H9 (cell line): ENCODE data around the gene AIFM1. TPM values are rescaled to one million over a fixed set of nuclear protein-coding genes. Genes with fewer than 3 reads are reported as not detected.

ENCODE experiments used
- DNase-seq: peaks from one replicate; pipeline ENCODE4 v3.0.0-alpha.2; 2017
- H2AFZ ChIP-seq: one replicate; pipeline ENCODE4 v1.6.1; 2013; ENCODE audit warnings: mild to moderate bottlenecking, low read length, control low read depth, moderate library complexity
- H2AK5ac ChIP-seq: 2 replicates; pipeline ENCODE4 v1.6.1; 2013; ENCODE audit warnings: low read length, control low read depth, mixed read lengths; ENCODE audit not compliant: insufficient read length
- H2BK120ac ChIP-seq: one replicate; pipeline ENCODE4 v1.6.1; 2013; ENCODE audit warnings: low read depth, mild to moderate bottlenecking, low read length, control low read depth, inconsistent platforms; ENCODE audit not compliant: poor library complexity, severe bottlenecking
- H2BK12ac ChIP-seq: 2 replicates; pipeline ENCODE4 v1.6.1; 2013; ENCODE audit warnings: low read length, control low read depth, mixed read lengths, low read depth; ENCODE audit not compliant: insufficient read length
- H2BK15ac ChIP-seq: 2 replicates; pipeline ENCODE4 v1.6.1; 2013; ENCODE audit warnings: low read depth, low read length, control low read depth
- H2BK20ac ChIP-seq: one replicate; pipeline ENCODE4 v1.6.1; 2013; ENCODE audit warnings: low read depth, mild to moderate bottlenecking, low read length, control low read depth, inconsistent platforms; ENCODE audit not compliant: poor library complexity, severe bottlenecking
- H2BK5ac ChIP-seq: 2 replicates; pipeline ENCODE4 v1.6.1; 2013; ENCODE audit warnings: low read length, control low read depth, mixed read lengths; ENCODE audit not compliant: insufficient read length
- H3K14ac ChIP-seq: 2 replicates; pipeline ENCODE4 v1.6.1; 2013; ENCODE audit warnings: low read length, control low read depth; ENCODE audit not compliant: insufficient read depth
- H3K18ac ChIP-seq: 2 replicates; pipeline ENCODE4 v1.6.1; 2013; ENCODE audit warnings: low read depth, mild to moderate bottlenecking, mixed read lengths, low read length, control low read depth; ENCODE audit not compliant: insufficient read length
- H3K23ac ChIP-seq: 2 replicates; pipeline ENCODE4 v1.6.1; 2013; ENCODE audit warnings: low read length, control low read depth, mixed read lengths, low read depth; ENCODE audit not compliant: insufficient read length
- H3K23me2 ChIP-seq: 2 replicates; pipeline ENCODE4 v1.6.1; 2013; ENCODE audit warnings: low read depth, mild to moderate bottlenecking, mixed read lengths, low read length, control low read depth; ENCODE audit not compliant: insufficient read length, poor library complexity, severe bottlenecking
- H3K27ac ChIP-seq: 2 replicates; pipeline ENCODE4 v1.5.1; 2013; ENCODE audit warnings: low read length, control low read depth, mixed read lengths, low read depth; ENCODE audit not compliant: insufficient read length
- H3K27me3 ChIP-seq: 2 replicates; pipeline ENCODE4 v1.6.1; 2013; ENCODE audit warnings: low read length, control low read depth, inconsistent platforms; ENCODE audit not compliant: insufficient read depth
- H3K4ac ChIP-seq: 2 replicates; pipeline ENCODE4 v1.6.1; 2013; ENCODE audit warnings: low read depth, mild to moderate bottlenecking, control low read depth, inconsistent platforms, low read length, moderate library complexity
- H3K4me1 ChIP-seq: 2 replicates; pipeline ENCODE4 v1.6.1; 2013; ENCODE audit warnings: low read length, control low read depth, inconsistent platforms; ENCODE audit not compliant: insufficient read depth
- H3K4me2 ChIP-seq: 2 replicates; pipeline ENCODE4 v1.6.1; 2013; ENCODE audit warnings: low read length, control low read depth, mixed read lengths; ENCODE audit not compliant: insufficient read length, insufficient read depth
- H3K56ac ChIP-seq: 2 replicates; pipeline ENCODE4 v1.6.1; 2013; ENCODE audit warnings: low read depth, mild to moderate bottlenecking, mixed read lengths, low read length, control low read depth; ENCODE audit not compliant: insufficient read length
- H3K79me1 ChIP-seq: 2 replicates; pipeline ENCODE4 v1.6.1; 2013; ENCODE audit warnings: low read depth, mild to moderate bottlenecking, moderate library complexity, low read length, control low read depth, inconsistent platforms; ENCODE audit not compliant: insufficient read depth, poor library complexity, severe bottlenecking
- H3K79me2 ChIP-seq: 2 replicates; pipeline ENCODE4 v1.6.1; 2013; ENCODE audit warnings: low read length, control low read depth, inconsistent platforms; ENCODE audit not compliant: insufficient read depth
- H3K9ac ChIP-seq: 2 replicates; pipeline ENCODE4 v1.6.1; 2013; ENCODE audit warnings: low read length, control low read depth, mixed read lengths; ENCODE audit not compliant: insufficient read length; ENCODE audit errors: extremely low read depth
- H3K9me3 ChIP-seq: one replicate; pipeline ENCODE4 v1.6.1; 2013; ENCODE audit warnings: low read depth, low read length, inconsistent platforms; ENCODE audit not compliant: control insufficient read depth
- H3T11ph ChIP-seq: one replicate; pipeline ENCODE4 v1.6.1; 2013; ENCODE audit warnings: mild to moderate bottlenecking, low read length, control low read depth, inconsistent platforms
- H4K20me1 ChIP-seq: one replicate; pipeline ENCODE4 v1.6.1; 2013; ENCODE audit not compliant: control insufficient read depth, insufficient read length, insufficient read depth
- H4K5ac ChIP-seq: 2 replicates; pipeline ENCODE4 v1.6.1; 2013; ENCODE audit warnings: low read depth, mild to moderate bottlenecking, mixed read lengths, low read length, control low read depth; ENCODE audit not compliant: insufficient read length
- H4K8ac ChIP-seq: replicated peaks from 2 replicates; pipeline ENCODE4 v1.6.1; 2013; ENCODE audit warnings: low read length, control low read depth, mixed read lengths, low read depth; ENCODE audit not compliant: insufficient read length
- H4K91ac ChIP-seq: 2 replicates; pipeline ENCODE4 v1.6.1; 2013; ENCODE audit warnings: low read depth, mild to moderate bottlenecking, moderate library complexity, mixed read lengths, low read length, control low read depth; ENCODE audit not compliant: insufficient read length
- H3K27ac Mint-ChIP-seq, 3 experiments: 2 replicates in 2 of 3; 3 replicates in 1 of 3; pipeline ENCODE4 v1.8.0; 2020 to 2021; ENCODE audit warnings: mixed read lengths in 3 of 3, mild to moderate bottlenecking in 1 of 3, moderate library complexity in 1 of 3
- H3K27me3 Mint-ChIP-seq: 2 replicates; pipeline ENCODE4 v1.8.0; 2021; ENCODE audit warnings: low read depth, mild to moderate bottlenecking, moderate library complexity, mixed read lengths
- H3K36me3 Mint-ChIP-seq, 3 experiments: 2 replicates in 2 of 3; 3 replicates in 1 of 3; pipeline ENCODE4 v1.8.0; 2020 to 2021; ENCODE audit warnings: low read depth in 3 of 3, mixed read lengths in 3 of 3; ENCODE audit not compliant: insufficient read depth in 1 of 3
- H3K4me1 Mint-ChIP-seq, 2 experiments: 2 replicates each; pipeline ENCODE4 v1.8.0; 2020; ENCODE audit warnings: mixed read lengths in 2 of 2
- H3K4me3 Mint-ChIP-seq, 2 experiments: 2 replicates in 1 of 2; 3 replicates in 1 of 2; pipeline ENCODE4 v1.8.0; 2020 to 2021; ENCODE audit warnings: mild to moderate bottlenecking in 2 of 2, mixed read lengths in 2 of 2, moderate library complexity in 1 of 2
- H3K9me3 Mint-ChIP-seq, 2 experiments: 2 replicates in 1 of 2; 3 replicates in 1 of 2; pipeline ENCODE4 v1.8.0; 2020; ENCODE audit warnings: mild to moderate bottlenecking in 2 of 2, mixed read lengths in 2 of 2, moderate library complexity in 1 of 2
- WGBS: extraction: QIAGEN DNeasy Blood & Tissue Kit; methylation state at CpG from one replicate; pipeline ENCODE4 v1.1.7; 2013; ENCODE audit warnings: missing lambda C conversion rate, low lambda C conversion rate, mixed read lengths; ENCODE audit not compliant: insufficient read length; ENCODE audit errors: extremely low coverage; 5-methylcytosine and 5-hydroxymethylcytosine counted together
- total RNA-seq: library from RNA; stranded (reverse); gene quantifications from 2 replicates; pipeline ENCODE4 v1.2.1, GENCODE V29; 2021
- TF ChIP-seq, protein P1 (sequence below): fragments of 200-600 bp; sonication (generic); conservative IDR thresholded peaks from 3 replicates; pipeline ENCODE4 v1.8.0; 2021; ENCODE audit warnings: antibody characterized with exemption, mild to moderate bottlenecking

AIFM1 gene
- total RNA-seq, 1 experiment from 2014 or later = 43.7 TPM

- H3K4ac ChIP-seq = no peak overlapping the region
- no peak overlapping the region for H3K56ac ChIP-seq
- H3K4me1 ChIP-seq = no peaks in the 10 kb centered on the region
- no CpG with 5 or more reads among the region's 10 CpGs for WGBS
- no peak for DNase-seq
- peaks cover 3 to 22% of the 10 kb centered on the region in 2 experiments for H3K4me1 Mint-ChIP-seq
- no peaks in the 10 kb centered on the region for H4K20me1 ChIP-seq
- H2AK5ac ChIP-seq = no peak overlapping the region
- H4K8ac ChIP-seq = no peak overlapping the region
- H3K14ac ChIP-seq = no peak overlapping the region
- TF ChIP-seq, protein P1, sequence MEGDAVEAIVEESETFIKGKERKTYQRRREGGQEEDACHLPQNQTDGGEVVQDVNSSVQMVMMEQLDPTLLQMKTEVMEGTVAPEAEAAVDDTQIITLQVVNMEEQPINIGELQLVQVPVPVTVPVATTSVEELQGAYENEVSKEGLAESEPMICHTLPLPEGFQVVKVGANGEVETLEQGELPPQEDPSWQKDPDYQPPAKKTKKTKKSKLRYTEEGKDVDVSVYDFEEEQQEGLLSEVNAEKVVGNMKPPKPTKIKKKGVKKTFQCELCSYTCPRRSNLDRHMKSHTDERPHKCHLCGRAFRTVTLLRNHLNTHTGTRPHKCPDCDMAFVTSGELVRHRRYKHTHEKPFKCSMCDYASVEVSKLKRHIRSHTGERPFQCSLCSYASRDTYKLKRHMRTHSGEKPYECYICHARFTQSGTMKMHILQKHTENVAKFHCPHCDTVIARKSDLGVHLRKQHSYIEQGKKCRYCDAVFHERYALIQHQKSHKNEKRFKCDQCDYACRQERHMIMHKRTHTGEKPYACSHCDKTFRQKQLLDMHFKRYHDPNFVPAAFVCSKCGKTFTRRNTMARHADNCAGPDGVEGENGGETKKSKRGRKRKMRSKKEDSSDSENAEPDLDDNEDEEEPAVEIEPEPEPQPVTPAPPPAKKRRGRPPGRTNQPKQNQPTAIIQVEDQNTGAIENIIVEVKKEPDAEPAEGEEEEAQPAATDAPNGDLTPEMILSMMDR = no peak
- H3K9me3 ChIP-seq = peaks cover 14% of the 10 kb centered on the region
- H3K27me3 ChIP-seq = peaks cover 12% of the 10 kb centered on the region; the same call in 1 of the 2 replicates
- no peak overlapping the region for H2BK20ac ChIP-seq
- no peak overlapping the region for H2AFZ ChIP-seq
- no peak overlapping the region for H3K4me3 Mint-ChIP-seq
- no peak overlapping the region for H3K4me2 ChIP-seq
- no peak overlapping the region for H3K27ac ChIP-seq
- peaks cover 0 to 67% of the 10 kb centered on the region in 2 experiments; a peak in 2 of 5 replicates for H3K9me3 Mint-ChIP-seq
- no peak overlapping the region for H3T11ph ChIP-seq
- H2BK15ac ChIP-seq = no peak overlapping the region
- H4K91ac ChIP-seq = no peak overlapping the region
- H3K18ac ChIP-seq = no peak overlapping the region
- no peak overlapping the region for H2BK12ac ChIP-seq
- H3K27me3 Mint-ChIP-seq = peaks cover 36% of the 10 kb centered on the region
- H3K79me1 ChIP-seq = no peaks in the 10 kb centered on the region
- no peak overlapping the region for H3K9ac ChIP-seq
- H3K23me2 ChIP-seq = no peaks in the 10 kb centered on the region
- no peak overlapping the region for H3K27ac Mint-ChIP-seq
- H3K36me3 Mint-ChIP-seq = 0 out of 7 replicates have a peak, but pooled peaks cover 0 to 2% (median 0%) of the 10 kb centered on the region in 3 experiments
- no peak overlapping the region for H4K5ac ChIP-seq
- no peak overlapping the region for H2BK5ac ChIP-seq
- H3K79me2 ChIP-seq = no peaks in the 10 kb centered on the region
- no peak overlapping the region for H3K23ac ChIP-seq
- no peak overlapping the region for H2BK120ac ChIP-seq
These were observed 59.6 kb downstream of the AIFM1 start for GRCh38 chrX:130106071-130106470.
